ENCODE data around the gene PPIL1. TPM values are rescaled to one million over a fixed set of nuclear protein-coding genes. Genes with fewer than 3 reads are reported as not detected.

The PPIL1 gene
- total RNA-seq, 1 experiment from 2014 or later, result 87.8 TPM

GRCh38 chr6:36886950-36887618 lies 12.5 kb upstream of the PPIL1 start:
- H3K36me3 Mint-ChIP-seq (ENCODE audit: insufficient read depth in 1 of 3, low read depth in 3 of 3), result no peaks in the 10 kb centered on the region; a peak in 1 of 7 replicates
- H3K4me1 ChIP-seq (ENCODE audit: insufficient read depth, low read length), result no peaks in the 10 kb centered on the region
- no peak overlapping the region for H2BK20ac ChIP-seq (ENCODE audit: low read depth, low read length, poor library complexity, severe bottlenecking)
- DNase-seq, result no peak
- no peak overlapping the region for H3K27ac Mint-ChIP-seq
- no peaks in the 10 kb centered on the region for H3K23me2 ChIP-seq (ENCODE audit: insufficient read length, low read depth, low read length, poor library complexity, severe bottlenecking)
- H2AFZ ChIP-seq (ENCODE audit: low read length), result no peak overlapping the region
- no peak overlapping the region for H3K14ac ChIP-seq (ENCODE audit: insufficient read depth, low read length)
- H3K9ac ChIP-seq (ENCODE audit: extremely low read depth, insufficient read length, low read length), result no peak overlapping the region
- no peaks in the 10 kb centered on the region for H4K20me1 ChIP-seq (ENCODE audit: control insufficient read depth, insufficient read depth, insufficient read length)
- no peak overlapping the region for H3K18ac ChIP-seq (ENCODE audit: insufficient read length, low read depth, low read length)
- H3K23ac ChIP-seq (ENCODE audit: insufficient read length, low read depth, low read length), result no peak overlapping the region
- no peak overlapping the region for H3K56ac ChIP-seq (ENCODE audit: insufficient read length, low read depth, low read length)
- peak overlapping the region; percentile 90 for H3K4me2 ChIP-seq (ENCODE audit: insufficient read depth, insufficient read length, low read length)
- no peak overlapping the region for H3K27ac ChIP-seq (ENCODE audit: insufficient read length, low read depth, low read length)
- no peak for TF ChIP-seq CTCF (conservative IDR thresholded peaks at IDR 0.05)
- no peaks in the 10 kb centered on the region for H3K79me1 ChIP-seq (ENCODE audit: insufficient read depth, low read depth, low read length, poor library complexity, severe bottlenecking)
- H2BK5ac ChIP-seq (ENCODE audit: insufficient read length, low read length), result no peak overlapping the region
- no peak overlapping the region for H2BK12ac ChIP-seq (ENCODE audit: insufficient read length, low read depth, low read length)
- H3T11ph ChIP-seq (ENCODE audit: low read length), result no peak overlapping the region
- no peaks in the 10 kb centered on the region for H3K9me3 Mint-ChIP-seq
- H4K8ac ChIP-seq (replicated peaks; ENCODE audit: insufficient read length, low read depth, low read length), result no peak overlapping the region
- no peak overlapping the region for H2AK5ac ChIP-seq (ENCODE audit: insufficient read length, low read length)
- H3K27me3 ChIP-seq (ENCODE audit: insufficient read depth, low read length), result no peaks in the 10 kb centered on the region
- H3K4me3 Mint-ChIP-seq, result peak overlapping the region; percentile 87 to 89
- no peak overlapping the region for H4K5ac ChIP-seq (ENCODE audit: insufficient read length, low read depth, low read length)
- H3K79me2 ChIP-seq (ENCODE audit: insufficient read depth, low read length), result no peaks in the 10 kb centered on the region
- no peak overlapping the region for H2BK120ac ChIP-seq (ENCODE audit: low read depth, low read length, poor library complexity, severe bottlenecking)
- peaks cover 13 to 14% of the 10 kb centered on the region in 2 experiments for H3K4me1 Mint-ChIP-seq
- WGBS (ENCODE audit: extremely low coverage, insufficient read length, low lambda C conversion rate), result no CpG with 5 or more reads among the region's 10 CpGs
- H3K4ac ChIP-seq (ENCODE audit: low read depth, low read length), result no peak overlapping the region
- H2BK15ac ChIP-seq (ENCODE audit: low read depth, low read length), result no peak overlapping the region
- H3K9me3 ChIP-seq (ENCODE audit: control insufficient read depth, low read depth, low read length), result no peaks in the 10 kb centered on the region
- peaks cover 1% of the 10 kb centered on the region; the same call in 1 of the 2 replicates for H3K27me3 Mint-ChIP-seq (ENCODE audit: low read depth)
- H4K91ac ChIP-seq (ENCODE audit: insufficient read length, low read depth, low read length), result no peak overlapping the region

All from H9 (cell line).